Neutrophil (primary cell): ENCODE measurements around the gene RTP5.
"Not testable (repeated sequence)": the region's sequence is repeated elsewhere in the genome, so short reads cannot be mapped to it uniquely, and the experiment has no call there.

Experiments used
- H3K27ac ChIP-seq: fragments of 200-600 bp; sonication (generic); 2 replicates; pipeline ENCODE4 v1.5.1; 2016; ENCODE audit warnings: mild to moderate bottlenecking, moderate library complexity
- H3K27me3 ChIP-seq: fragments of 200-600 bp; sonication (generic); 2 replicates; pipeline ENCODE4 v1.6.0; 2016; ENCODE audit warnings: mild to moderate bottlenecking
- H3K36me3 ChIP-seq: fragments of 200-600 bp; sonication (generic); 2 replicates; pipeline ENCODE4 v1.5.1; 2017
- H3K4me1 ChIP-seq, 2 experiments: fragments of 200-600 bp in 1 of 2; sonication (generic) in 1 of 2; 1 replicate in 1 of 2; 2 replicates in 1 of 2; pipeline versions ENCODE4 v1.5.1 to v1.6.1; 2013 to 2016; ENCODE audit warnings: low read depth in 1 of 2, low read length in 1 of 2, mild to moderate bottlenecking in 1 of 2, moderate library complexity in 1 of 2; ENCODE audit not compliant: control insufficient read depth in 1 of 2, insufficient read depth in 1 of 2
- H3K4me3 ChIP-seq, 2 experiments: fragments of 200-600 bp in 1 of 2; sonication (generic) in 1 of 2; 1 replicate in 1 of 2; 2 replicates in 1 of 2; pipeline ENCODE4 v1.5.1; 2013 to 2016; ENCODE audit warnings: low read depth in 1 of 2, low read length in 1 of 2, mild to moderate bottlenecking in 1 of 2, moderate library complexity in 1 of 2
- H3K9me3 ChIP-seq: fragments of 200-600 bp; sonication (generic); 2 replicates; pipeline ENCODE4 v1.5.1; 2016
- TF ChIP-seq, protein P1 (sequence below): fragments of 200-600 bp; sonication (generic); IDR thresholded peaks from 2 replicates; pipeline ENCODE4 v1.5.1; 2016; ENCODE audit warnings: antibody characterized with exemption

RTP5 gene

DNA sequence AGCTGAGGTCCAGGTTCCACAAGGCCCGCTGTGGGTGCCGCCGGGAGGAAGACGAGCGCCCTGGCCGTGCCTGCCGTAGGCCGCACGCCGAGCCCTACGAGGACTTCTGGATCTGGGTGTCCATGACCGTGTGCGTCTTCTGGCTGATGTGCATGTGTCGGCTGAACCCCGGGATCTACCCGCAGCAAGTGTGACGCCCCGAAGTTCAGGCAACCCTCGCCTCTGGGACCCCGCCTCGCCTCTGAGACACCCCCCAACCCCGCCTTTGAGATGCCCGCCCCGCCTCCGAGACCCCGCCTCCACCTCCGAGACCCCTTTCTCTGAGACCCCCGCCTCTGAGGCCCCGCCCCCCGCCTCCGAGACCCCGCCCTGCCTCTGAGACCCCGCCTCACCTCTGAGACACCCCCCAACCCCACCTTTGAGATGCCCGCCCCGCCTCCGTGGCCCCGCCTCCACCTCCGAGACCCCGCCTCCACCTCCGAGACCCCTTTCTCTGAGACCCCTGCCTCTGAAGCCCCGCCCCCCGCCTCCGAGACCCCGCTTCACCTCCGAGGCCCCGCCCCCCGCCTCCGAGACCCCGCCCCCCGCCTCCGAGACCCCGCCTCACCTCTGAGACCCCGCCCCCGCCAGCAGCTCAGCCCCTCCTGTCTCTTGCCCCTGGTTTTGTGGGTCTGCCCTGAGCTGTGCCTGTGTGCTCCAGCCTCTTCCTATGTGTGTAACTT is 3.7 kb downstream of the RTP5 start:
- Histone ChIP-seq H3K36me3 (no peaks in the 10 kb centered on the region), H3K27me3 (peaks cover 22% of the 10 kb centered on the region), H3K27ac (no peak overlapping the region), H3K4me1 (no peaks in the 10 kb centered on the region), H3K4me3 (no peak overlapping the region), H3K9me3 (no peaks in the 10 kb centered on the region)
- TF ChIP-seq, protein P1, sequence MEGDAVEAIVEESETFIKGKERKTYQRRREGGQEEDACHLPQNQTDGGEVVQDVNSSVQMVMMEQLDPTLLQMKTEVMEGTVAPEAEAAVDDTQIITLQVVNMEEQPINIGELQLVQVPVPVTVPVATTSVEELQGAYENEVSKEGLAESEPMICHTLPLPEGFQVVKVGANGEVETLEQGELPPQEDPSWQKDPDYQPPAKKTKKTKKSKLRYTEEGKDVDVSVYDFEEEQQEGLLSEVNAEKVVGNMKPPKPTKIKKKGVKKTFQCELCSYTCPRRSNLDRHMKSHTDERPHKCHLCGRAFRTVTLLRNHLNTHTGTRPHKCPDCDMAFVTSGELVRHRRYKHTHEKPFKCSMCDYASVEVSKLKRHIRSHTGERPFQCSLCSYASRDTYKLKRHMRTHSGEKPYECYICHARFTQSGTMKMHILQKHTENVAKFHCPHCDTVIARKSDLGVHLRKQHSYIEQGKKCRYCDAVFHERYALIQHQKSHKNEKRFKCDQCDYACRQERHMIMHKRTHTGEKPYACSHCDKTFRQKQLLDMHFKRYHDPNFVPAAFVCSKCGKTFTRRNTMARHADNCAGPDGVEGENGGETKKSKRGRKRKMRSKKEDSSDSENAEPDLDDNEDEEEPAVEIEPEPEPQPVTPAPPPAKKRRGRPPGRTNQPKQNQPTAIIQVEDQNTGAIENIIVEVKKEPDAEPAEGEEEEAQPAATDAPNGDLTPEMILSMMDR: no peak

DNA sequence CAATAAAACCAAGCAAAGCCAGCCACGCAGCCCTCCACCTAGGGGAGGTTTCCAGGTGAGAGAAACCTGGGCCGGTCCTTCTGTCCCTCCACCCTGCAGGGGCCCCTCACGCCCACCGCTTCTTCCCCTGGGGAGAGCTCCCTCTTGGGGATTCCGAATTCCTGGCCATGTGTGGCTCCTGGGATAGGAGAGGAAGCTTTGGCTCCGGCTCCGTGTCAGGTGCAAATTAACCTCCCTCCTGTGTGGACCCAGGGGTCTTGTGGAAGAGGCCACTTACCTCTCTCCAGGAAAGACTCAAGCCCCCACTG is 4.2 kb downstream of the RTP5 start:
- H3K27ac ChIP-seq: no peak overlapping the region
- H3K36me3 ChIP-seq: no peaks in the 10 kb centered on the region
- TF ChIP-seq, protein P1: no peak
- H3K4me1 ChIP-seq: no peaks in the 10 kb centered on the region
- no peak overlapping the region for H3K4me3 ChIP-seq
- no peaks in the 10 kb centered on the region for H3K9me3 ChIP-seq
- H3K27me3 ChIP-seq: peaks cover 17% of the 10 kb centered on the region

DNA sequence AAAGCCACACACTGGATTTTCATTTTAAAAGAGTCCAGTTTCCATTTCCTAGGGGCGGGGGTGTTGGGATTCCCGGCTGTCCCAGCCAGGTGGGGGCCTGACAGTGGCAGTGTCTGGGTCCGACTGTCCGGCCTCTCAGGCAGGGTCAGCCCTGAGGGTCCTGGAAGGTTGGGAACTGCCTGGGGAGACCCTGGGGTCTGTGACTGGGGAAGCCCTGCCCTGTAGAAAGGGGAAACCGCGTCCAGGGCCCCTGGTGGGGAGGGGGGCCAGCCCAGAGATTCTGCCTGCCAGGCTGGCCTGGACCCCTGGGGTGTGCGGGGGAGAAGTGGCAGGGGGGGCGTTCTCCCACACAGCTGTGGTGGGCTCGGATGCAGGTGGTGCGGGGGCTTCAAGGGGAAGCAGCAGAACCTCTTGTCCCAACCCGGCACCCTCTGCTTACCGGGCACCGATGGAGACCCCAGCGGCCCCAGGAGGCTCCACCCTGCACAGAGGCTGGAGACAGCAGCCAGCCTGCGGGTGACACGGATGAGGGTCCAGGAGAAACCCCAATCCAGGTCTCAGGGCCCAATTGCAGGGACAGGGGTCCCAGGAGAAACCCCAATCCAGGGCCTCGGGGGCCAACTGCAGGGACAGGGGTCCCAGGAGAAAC is 4.9 kb downstream of the RTP5 start:
- Histone ChIP-seq H3K4me3 (no peak overlapping the region), H3K27ac (no peak overlapping the region), H3K4me1 (no peaks in the 10 kb centered on the region), H3K27me3 (peaks cover 14% of the 10 kb centered on the region), H3K9me3 (no peaks in the 10 kb centered on the region), H3K36me3 (no peaks in the 10 kb centered on the region)
- TF ChIP-seq, protein P1: no peak

DNA sequence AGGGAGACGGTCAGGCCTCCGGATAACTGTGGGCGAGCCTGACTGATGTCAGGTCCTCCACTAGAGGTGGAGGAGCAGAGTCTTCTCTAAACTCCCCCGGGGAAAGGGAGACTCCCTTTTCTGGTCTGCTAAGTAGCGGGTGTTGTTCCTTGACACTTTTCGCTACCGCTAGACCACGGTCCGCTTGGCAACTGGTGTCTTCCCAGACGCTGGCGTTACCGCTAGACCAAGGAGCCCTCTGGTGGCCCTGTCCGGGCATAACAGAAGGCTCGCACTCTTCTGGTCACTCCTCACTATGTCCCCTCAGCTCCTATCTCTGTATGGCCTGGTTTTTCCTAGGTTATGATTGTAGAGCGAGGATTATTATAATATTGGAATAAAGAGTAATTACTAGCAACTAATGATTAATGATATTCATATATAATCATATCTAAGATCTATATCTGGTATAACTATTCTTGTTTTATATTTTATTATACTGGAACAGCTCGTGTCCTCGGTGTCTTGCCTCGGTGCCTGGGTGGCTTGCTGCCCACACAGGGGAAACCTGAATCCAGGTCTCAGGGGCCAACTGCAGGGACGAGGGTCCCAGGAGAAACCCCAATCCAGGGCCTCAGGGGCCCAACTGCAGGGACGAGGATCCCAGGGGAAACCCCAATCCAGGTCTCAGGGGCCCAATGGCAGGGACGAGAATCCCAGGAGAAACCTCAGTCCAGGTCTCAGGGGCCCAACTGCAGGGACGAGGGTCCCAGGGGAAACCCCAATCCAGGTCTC is 6.4 kb downstream of the RTP5 start:
- not testable (repeated sequence) for H3K36me3 ChIP-seq, H3K4me1 ChIP-seq, H3K9me3 ChIP-seq

DNA sequence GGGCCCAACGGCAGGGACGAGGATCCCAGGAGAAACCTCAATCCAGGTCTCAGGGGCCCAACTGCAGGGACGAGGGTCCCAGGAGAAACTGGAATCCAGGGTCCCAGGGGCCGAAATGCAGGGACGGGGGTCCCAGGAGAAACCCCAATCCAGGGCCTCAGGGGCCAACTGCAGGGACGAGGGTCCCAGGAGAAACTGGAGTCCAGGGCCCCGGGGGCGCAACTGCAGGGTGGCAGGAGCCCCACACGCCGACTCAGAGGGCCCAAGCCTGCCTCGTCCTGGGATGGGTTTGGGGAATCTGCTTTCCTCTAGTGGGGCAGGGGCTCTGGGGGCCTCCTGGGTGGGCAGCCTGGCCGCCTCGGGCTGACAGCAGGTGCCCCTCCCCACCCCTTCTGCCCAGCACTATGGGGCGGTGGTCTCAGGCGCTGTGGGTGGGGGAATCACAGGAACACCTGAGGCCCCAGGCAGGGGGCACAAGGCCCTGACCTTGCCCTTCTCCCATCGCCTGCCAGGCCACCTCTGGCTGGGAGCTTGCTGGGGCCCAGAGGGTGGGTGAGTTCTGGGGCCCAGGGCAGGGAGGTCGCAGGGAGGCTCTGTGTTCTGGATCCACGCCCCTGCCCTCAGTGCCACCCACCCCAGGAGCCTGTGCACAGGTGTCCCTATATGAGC is 7.1 kb downstream of the RTP5 start:
- H3K9me3 ChIP-seq: no peaks in the 10 kb centered on the region
- no peaks in the 10 kb centered on the region for H3K36me3 ChIP-seq
- no peaks in the 10 kb centered on the region for H3K27me3 ChIP-seq
- TF ChIP-seq, protein P1: no peak
- no peak overlapping the region for H3K4me3 ChIP-seq
- H3K27ac ChIP-seq: no peak overlapping the region
- H3K4me1 ChIP-seq: peaks cover 9 to 11% of the 10 kb centered on the region in 2 experiments

More for the DNA sequence above, 6.4 kb downstream of the RTP5 start:
- not testable (repeated sequence) for H3K27ac ChIP-seq, H3K4me3 ChIP-seq, H3K27me3 ChIP-seq
